ENCODE measurements around the gene MOCS1. TPM values are rescaled to one million over a fixed set of nuclear protein-coding genes. Genes with fewer than 3 reads are reported as not detected.

Gene MOCS1
- total and polyA plus RNA-seq, 3 donors from 2014 or later: 11.8 to 17.9 (median 16.8) TPM

- intact Hi-C loops (cut with DNase I; ENCODE audit: low total_unique reads): no loop called here
- Histone ChIP-seq H3K36me3 (ENCODE audit: low read depth, missing control alignments) (no peaks in the 10 kb centered on the region), H3K9me3 (no peaks in the 10 kb centered on the region), H3K27me3 (no peaks in the 10 kb centered on the region), H3K4me3 (no peak overlapping the region), H3K27ac (no peak overlapping the region), H3K4me1 (no peaks in the 10 kb centered on the region)
- no peak for TF ChIP-seq CTCF (IDR thresholded peaks at IDR 0.05)
- TF ChIP-seq POLR2A (IDR thresholded peaks at IDR 0.05): no peak
- no peak for DNase-seq
- 85 to 91% methylated on average over 7 of the region's 7 CpGs for WGBS, 2 donors
Observed at GRCh38 chr6:39855356-39855995, 78.8 kb downstream of the MOCS1 start.

Other genes starting within 250 kb of the MOCS1 start
- gene KIF6, start 209.1 kb downstream of the MOCS1 start, total RNA-seq: 1 to 10 TPM; 4.2 to 6.3 TPM
- gene KIF6, start 209.1 kb downstream of the MOCS1 start, polyA plus RNA-seq (ENCODE audit: insufficient read depth, low read depth, low replicate concordance): 12.0 TPM
- gene DAAM2, start 142.1 kb downstream of the MOCS1 start, total RNA-seq: 10 to 100 TPM; 64.5 to 66.1 TPM
- gene DAAM2, start 142.1 kb downstream of the MOCS1 start, polyA plus RNA-seq (ENCODE audit: insufficient read depth, low read depth, low replicate concordance): 37.4 TPM